HUES6 (cell line): ENCODE measurements around the gene AKNA.
A peak's percentile ranks its signal among the peaks of the same experiment; 100 is the strongest.

Source experiments
- H3K27ac ChIP-seq: 2 replicates; pipeline ENCODE4 v1.7.0; 2013; ENCODE audit warnings: low read depth, mild to moderate bottlenecking, low read length, inconsistent platforms
- H3K27me3 ChIP-seq: 2 replicates; pipeline ENCODE4 v1.6.1; 2013; ENCODE audit warnings: low read length; ENCODE audit not compliant: control insufficient read depth, insufficient read depth
- H3K36me3 ChIP-seq: 2 replicates; pipeline ENCODE4 v1.6.1; 2013; ENCODE audit warnings: low read length; ENCODE audit not compliant: control insufficient read depth, insufficient read depth
- H3K4me1 ChIP-seq: 2 replicates; pipeline ENCODE4 v1.6.1; 2013; ENCODE audit warnings: low read length; ENCODE audit not compliant: control insufficient read depth, insufficient read depth
- H3K4me3 ChIP-seq: 2 replicates; pipeline ENCODE4 v1.5.1; 2013; ENCODE audit warnings: low read depth, low read length
- H3K9ac ChIP-seq: one replicate; pipeline ENCODE4 v1.6.1; 2013; ENCODE audit warnings: mild to moderate bottlenecking, low read length
- H3K9me3 ChIP-seq: 2 replicates; pipeline ENCODE4 v1.6.1; 2013; ENCODE audit warnings: low read depth, low read length; ENCODE audit not compliant: control insufficient read depth, insufficient read depth

Gene AKNA

GRCh38 chr9:114375386-114376175 is 12.2 kb downstream of the AKNA start:
- no peak overlapping the region for H3K27ac ChIP-seq
- peaks cover 13% of the 10 kb centered on the region for H3K36me3 ChIP-seq
- no peaks in the 10 kb centered on the region for H3K27me3 ChIP-seq
- H3K4me1 ChIP-seq: peaks cover 34% of the 10 kb centered on the region
- no peak overlapping the region for H3K4me3 ChIP-seq
- H3K9me3 ChIP-seq: no peaks in the 10 kb centered on the region
- no peak overlapping the region for H3K9ac ChIP-seq

GRCh38 chr9:114374936-114375335 is 12.8 kb downstream of the AKNA start:
- H3K27ac ChIP-seq: no peak overlapping the region
- H3K4me1 ChIP-seq: peaks cover 37% of the 10 kb centered on the region
- H3K4me3 ChIP-seq: no peak overlapping the region
- no peaks in the 10 kb centered on the region for H3K9me3 ChIP-seq
- no peak overlapping the region for H3K9ac ChIP-seq
- peaks cover 13% of the 10 kb centered on the region for H3K36me3 ChIP-seq
- no peaks in the 10 kb centered on the region for H3K27me3 ChIP-seq

GRCh38 chr9:114373960-114374730 is 13.6 kb downstream of the AKNA start:
- Histone ChIP-seq H3K4me3 (no peak overlapping the region), H3K4me1 (peaks cover 45% of the 10 kb centered on the region), H3K9me3 (no peaks in the 10 kb centered on the region), H3K27me3 (no peaks in the 10 kb centered on the region), H3K36me3 (peaks cover 13% of the 10 kb centered on the region), H3K9ac (no peak overlapping the region), H3K27ac (no peak overlapping the region)

GRCh38 chr9:114372921-114373448 is 14.8 kb downstream of the AKNA start:
- H3K36me3 ChIP-seq: peaks cover 19% of the 10 kb centered on the region
- H3K9me3 ChIP-seq: no peaks in the 10 kb centered on the region
- peaks cover 46% of the 10 kb centered on the region for H3K4me1 ChIP-seq
- no peak overlapping the region for H3K9ac ChIP-seq
- H3K27ac ChIP-seq: no peak overlapping the region
- H3K4me3 ChIP-seq: no peak overlapping the region
- no peaks in the 10 kb centered on the region for H3K27me3 ChIP-seq

GRCh38 chr9:114371973-114372917 is 15.5 kb downstream of the AKNA start:
- peaks cover 23% of the 10 kb centered on the region for H3K36me3 ChIP-seq

GRCh38 chr9:114371343-114371944 is 16.3 kb downstream of the AKNA start:
- Histone ChIP-seq H3K36me3 (peaks cover 16% of the 10 kb centered on the region), H3K9ac (no peak overlapping the region), H3K4me1 (peaks cover 46% of the 10 kb centered on the region), H3K27me3 (no peaks in the 10 kb centered on the region), H3K4me3 (no peak overlapping the region), H3K9me3 (no peaks in the 10 kb centered on the region), H3K27ac (peak overlapping the region; percentile 52)

More at GRCh38 chr9:114371973-114372917, 15.5 kb downstream of the AKNA start:
- Histone ChIP-seq H3K4me1 (peaks cover 46% of the 10 kb centered on the region), H3K27ac (0 out of 2 replicates have a peak overlapping the region, but pooled peaks have one; percentile 19), H3K27me3 (no peaks in the 10 kb centered on the region), H3K9me3 (no peaks in the 10 kb centered on the region), H3K9ac (no peak overlapping the region), H3K4me3 (no peak overlapping the region)

- peak overlapping the region; percentile 52 for H3K27ac ChIP-seq
- H3K9ac ChIP-seq: peak overlapping the region; percentile 19
- H3K4me3 ChIP-seq: no peak overlapping the region
- peaks cover 15% of the 10 kb centered on the region for H3K36me3 ChIP-seq
- H3K4me1 ChIP-seq: peaks cover 46% of the 10 kb centered on the region
- no peaks in the 10 kb centered on the region for H3K9me3 ChIP-seq
- H3K27me3 ChIP-seq: no peaks in the 10 kb centered on the region
Measured at GRCh38 chr9:114370968-114371320, 16.8 kb downstream of the AKNA start.

GRCh38 chr9:114370251-114370967 is 17.4 kb downstream of the AKNA start:
- no peaks in the 10 kb centered on the region for H3K27me3 ChIP-seq
- H3K9me3 ChIP-seq: no peaks in the 10 kb centered on the region
- peaks cover 15% of the 10 kb centered on the region for H3K36me3 ChIP-seq
- H3K9ac ChIP-seq: no peak overlapping the region
- H3K4me3 ChIP-seq: no peak overlapping the region; the same call in 1 of the 2 replicates
- H3K27ac ChIP-seq: peak overlapping the region; percentile 52
- H3K4me1 ChIP-seq: peaks cover 45% of the 10 kb centered on the region

GRCh38 chr9:114369216-114370130 is 18.3 kb downstream of the AKNA start:
- Histone ChIP-seq H3K4me1 (peaks cover 36% of the 10 kb centered on the region), H3K9me3 (no peaks in the 10 kb centered on the region), H3K9ac (no peak overlapping the region), H3K4me3 (no peak overlapping the region), H3K27ac (peak overlapping the region; percentile 52), H3K27me3 (no peaks in the 10 kb centered on the region), H3K36me3 (peaks cover 23% of the 10 kb centered on the region)
